GM06990 (cell line): Measurements from ENCODE around the gene NAV2.

Experiments
- DNase-seq: peaks from one replicate; pipeline ENCODE4 v3.0.0-alpha.2; 2011; ENCODE audit not compliant: insufficient read length; ENCODE audit errors: extremely low read depth
- H3K27me3 ChIP-seq: replicated peaks from 2 replicates; pipeline ENCODE4 v1.6.0; 2011; ENCODE audit warnings: low read length; ENCODE audit not compliant: control insufficient read depth, insufficient read depth
- H3K36me3 ChIP-seq: 2 replicates; pipeline ENCODE4 v1.5.1; 2011; ENCODE audit warnings: low read length; ENCODE audit not compliant: control insufficient read depth, insufficient read depth
- H3K4me3 ChIP-seq: replicated peaks from 2 replicates; pipeline ENCODE4 v1.5.1; 2011; ENCODE audit warnings: low read depth, mild to moderate bottlenecking, control low read depth, low read length
- TF ChIP-seq, protein P1 (sequence below): IDR thresholded peaks from 2 replicates; pipeline ENCODE4 v1.5.1; 2011; ENCODE audit warnings: low read length, control low read depth, mild to moderate bottlenecking, inconsistent platforms; ENCODE audit not compliant: insufficient read depth, poor library complexity, severe bottlenecking

NAV2 gene

DNA sequence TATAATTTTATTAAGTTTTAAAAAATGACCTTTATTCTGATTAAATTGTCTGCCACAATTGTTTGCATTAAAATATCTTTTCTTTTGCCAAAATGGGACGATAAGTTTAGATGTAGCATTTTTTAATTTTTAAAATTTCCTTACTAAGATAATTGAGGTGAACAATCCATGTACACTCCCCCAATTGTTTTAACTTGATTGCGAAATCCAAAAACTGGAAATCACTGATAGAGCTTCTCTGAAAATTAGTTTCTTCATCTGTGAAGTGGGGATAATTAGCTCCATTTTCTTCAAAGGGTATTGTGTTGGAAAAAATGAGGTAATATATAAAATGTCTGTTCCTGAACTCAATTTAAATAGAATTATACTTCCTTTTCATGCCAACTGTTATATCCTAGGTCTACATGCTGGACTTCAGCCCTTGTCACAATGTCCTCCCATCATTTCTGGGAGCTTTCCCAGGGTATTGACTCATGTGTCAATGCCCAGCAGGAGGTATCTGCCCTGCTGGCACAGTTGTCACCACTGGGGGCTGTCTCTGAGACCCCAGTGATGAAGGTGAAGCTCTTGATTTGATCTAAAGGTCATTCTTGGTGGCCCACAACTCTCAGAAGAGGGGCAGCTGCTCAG, 28.7 kb upstream of the NAV2 start:
- DNase-seq, result no peak
- Histone ChIP-seq H3K27me3 (no peaks in the 10 kb centered on the region), H3K36me3 (no peaks in the 10 kb centered on the region), H3K4me3 (no peak overlapping the region)
- TF ChIP-seq, protein P1, sequence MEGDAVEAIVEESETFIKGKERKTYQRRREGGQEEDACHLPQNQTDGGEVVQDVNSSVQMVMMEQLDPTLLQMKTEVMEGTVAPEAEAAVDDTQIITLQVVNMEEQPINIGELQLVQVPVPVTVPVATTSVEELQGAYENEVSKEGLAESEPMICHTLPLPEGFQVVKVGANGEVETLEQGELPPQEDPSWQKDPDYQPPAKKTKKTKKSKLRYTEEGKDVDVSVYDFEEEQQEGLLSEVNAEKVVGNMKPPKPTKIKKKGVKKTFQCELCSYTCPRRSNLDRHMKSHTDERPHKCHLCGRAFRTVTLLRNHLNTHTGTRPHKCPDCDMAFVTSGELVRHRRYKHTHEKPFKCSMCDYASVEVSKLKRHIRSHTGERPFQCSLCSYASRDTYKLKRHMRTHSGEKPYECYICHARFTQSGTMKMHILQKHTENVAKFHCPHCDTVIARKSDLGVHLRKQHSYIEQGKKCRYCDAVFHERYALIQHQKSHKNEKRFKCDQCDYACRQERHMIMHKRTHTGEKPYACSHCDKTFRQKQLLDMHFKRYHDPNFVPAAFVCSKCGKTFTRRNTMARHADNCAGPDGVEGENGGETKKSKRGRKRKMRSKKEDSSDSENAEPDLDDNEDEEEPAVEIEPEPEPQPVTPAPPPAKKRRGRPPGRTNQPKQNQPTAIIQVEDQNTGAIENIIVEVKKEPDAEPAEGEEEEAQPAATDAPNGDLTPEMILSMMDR, result no peak

DNA sequence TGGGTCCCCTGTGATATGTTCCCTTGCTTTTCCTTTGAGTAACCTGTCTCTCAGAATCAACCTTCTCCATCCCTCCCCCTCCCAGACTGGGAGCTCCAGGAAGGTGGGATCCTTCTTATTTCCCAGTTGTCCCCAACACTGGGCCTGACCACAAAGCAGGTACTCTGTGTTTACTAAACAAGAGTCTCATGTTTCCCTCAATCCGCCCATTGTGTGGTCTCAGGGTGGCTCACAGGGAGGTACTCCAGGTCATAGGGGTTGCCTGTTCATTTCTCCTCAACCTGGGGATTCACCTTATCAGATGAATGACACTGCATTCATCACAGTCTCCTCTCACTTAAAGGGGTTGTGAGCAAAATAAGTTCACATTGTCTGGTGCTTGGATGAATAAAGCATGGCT, 26.4 kb upstream of the NAV2 start:
- TF ChIP-seq, protein P1, result no peak
- Histone ChIP-seq H3K36me3 (no peaks in the 10 kb centered on the region), H3K4me3 (no peak overlapping the region), H3K27me3 (no peaks in the 10 kb centered on the region)
- no peak for DNase-seq

DNA sequence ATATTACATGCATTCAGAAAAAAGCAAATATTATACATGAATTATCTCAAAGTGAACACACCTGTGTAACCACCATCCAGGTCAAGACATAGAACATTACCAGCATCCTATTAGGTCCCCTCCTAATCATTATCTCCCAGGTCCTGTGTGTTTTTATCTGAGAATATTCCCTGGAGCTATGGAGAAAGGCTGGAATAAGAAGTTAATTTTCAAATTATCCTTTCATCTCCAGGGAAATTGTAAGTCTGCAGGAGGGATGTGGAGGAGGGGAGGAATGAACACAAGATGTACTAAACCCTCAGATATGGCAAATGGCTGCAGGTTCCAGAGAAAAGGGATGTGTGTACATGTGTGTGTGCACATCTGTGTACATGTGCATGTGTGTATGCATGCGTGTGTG, 25.2 kb upstream of the NAV2 start:
- TF ChIP-seq, protein P1, result no peak
- no peaks in the 10 kb centered on the region for H3K36me3 ChIP-seq
- no peaks in the 10 kb centered on the region for H3K27me3 ChIP-seq
- H3K4me3 ChIP-seq, result no peak overlapping the region
- DNase-seq, result no peak

DNA sequence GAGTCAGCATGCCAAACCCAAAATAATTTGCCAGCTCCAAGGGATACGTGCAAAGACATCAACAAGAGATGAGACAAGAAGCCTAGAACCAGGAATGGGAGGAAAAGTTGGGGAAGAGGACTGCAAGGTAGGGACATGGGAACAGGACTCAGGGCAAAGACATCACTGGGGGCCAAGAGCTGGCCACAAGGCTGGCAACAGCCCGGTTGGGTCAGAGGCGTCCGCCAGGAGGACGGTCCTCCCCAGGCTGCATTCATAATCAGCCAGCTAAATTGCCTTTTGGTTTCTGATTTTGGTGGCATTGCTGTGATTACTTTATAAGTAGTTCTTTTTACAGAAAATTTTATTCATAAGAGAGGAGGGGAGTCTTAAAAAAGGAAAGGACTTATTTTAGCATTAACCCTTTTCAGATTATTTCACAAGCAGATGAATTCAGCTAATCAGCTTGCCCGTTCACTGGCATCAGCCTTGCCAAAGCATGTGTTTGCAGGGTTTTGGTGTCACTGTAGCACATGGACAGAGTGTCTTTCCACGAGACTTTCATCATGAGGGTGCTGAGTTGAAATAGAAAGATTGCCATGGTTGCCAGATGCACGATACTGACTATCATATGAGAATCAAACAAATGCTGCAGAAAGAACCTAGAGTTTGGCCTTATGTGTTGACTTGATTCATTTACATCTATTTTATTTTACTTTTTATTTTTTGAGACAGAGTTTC, 23.2 kb upstream of the NAV2 start:
- H3K4me3 ChIP-seq, result no peak overlapping the region
- no peak for DNase-seq
- TF ChIP-seq, protein P1, result no peak
- no peaks in the 10 kb centered on the region for H3K36me3 ChIP-seq
- no peaks in the 10 kb centered on the region for H3K27me3 ChIP-seq

- no peaks in the 10 kb centered on the region for H3K36me3 ChIP-seq
- no peak overlapping the region for H3K4me3 ChIP-seq
- H3K27me3 ChIP-seq, result no peaks in the 10 kb centered on the region
- TF ChIP-seq, protein P1, result no peak
- no peak for DNase-seq
These were observed 21.8 kb upstream of the NAV2 start for GRCh38 chr11:19690885-19691284.
